SK-N-SH treated with all-trans-retinoic acid at 6 μM for 48 hours (cell line): ENCODE measurements around the gene RNASEH1.

Experiments
- ATAC-seq: fragments of 200-7000 bp; cut with Tn5 transposase; 3 replicates; pipeline ENCODE4 v1.9.1; 2020; ENCODE audit warnings: mild to moderate bottlenecking, moderate library complexity
- BACH2 ChIP-seq: fragments of 250-450 bp; sonication (Bioruptor Pico); IDR thresholded peaks from 2 replicates; pipeline ENCODE4 v1.9.0; 2021; ENCODE audit warnings: mild to moderate bottlenecking, borderline replicate concordance
- CREB5 ChIP-seq: fragments of 250-450 bp; sonication (Bioruptor Pico); IDR thresholded peaks from 2 replicates; pipeline ENCODE4 v1.5.1; 2020; ENCODE audit warnings: low read depth, mild to moderate bottlenecking, moderate library complexity
- CSDC2 ChIP-seq: fragments of 250-450 bp; sonication (Bioruptor Pico); IDR thresholded peaks from 2 replicates; pipeline ENCODE4 v1.5.0; 2020; ENCODE audit warnings: mild to moderate bottlenecking, moderate library complexity
- CSRNP3 ChIP-seq: fragments of 250-450 bp; sonication (Bioruptor Pico); IDR thresholded peaks from 2 replicates; pipeline ENCODE4 v1.5.1; 2021; ENCODE audit warnings: mild to moderate bottlenecking, moderate library complexity
- ESRRG ChIP-seq: fragments of 250-450 bp; sonication (Bioruptor Pico); IDR thresholded peaks from 2 replicates; pipeline ENCODE4 v1.6.1; 2021; ENCODE audit warnings: mild to moderate bottlenecking
- GLIS3 ChIP-seq: fragments of 250-450 bp; sonication (Bioruptor Pico); IDR thresholded peaks from 2 replicates; pipeline ENCODE4 v1.5.0; 2020; ENCODE audit warnings: mild to moderate bottlenecking, moderate library complexity
- ISL1 ChIP-seq: fragments of 250-450 bp; sonication (Bioruptor Pico); IDR thresholded peaks from 2 replicates; pipeline ENCODE4 v2.1.2; 2022; ENCODE audit warnings: mild to moderate bottlenecking, moderate library complexity
- PATZ1 ChIP-seq: fragments of 250-450 bp; sonication (Bioruptor Pico); IDR thresholded peaks from 2 replicates; pipeline ENCODE4 v1.8.0; 2020; ENCODE audit warnings: mild to moderate bottlenecking, moderate library complexity, borderline replicate concordance
- POU6F1 ChIP-seq: fragments of 250-450 bp; sonication (Bioruptor Pico); IDR thresholded peaks from 2 replicates; pipeline ENCODE4 v1.8.0; 2021; ENCODE audit warnings: low read depth, mild to moderate bottlenecking, moderate library complexity, borderline replicate concordance
- PPARA ChIP-seq: fragments of 250-450 bp; sonication (Bioruptor Pico); IDR thresholded peaks from 2 replicates; pipeline ENCODE4 v1.5.0; 2020; ENCODE audit warnings: mild to moderate bottlenecking, borderline replicate concordance
- RARB ChIP-seq: fragments of 250-450 bp; sonication (Bioruptor Pico); IDR thresholded peaks from 2 replicates; pipeline ENCODE4 v1.8.0; 2021; ENCODE audit warnings: mild to moderate bottlenecking, moderate library complexity
- SNAI2 ChIP-seq: fragments of 250-450 bp; sonication (Bioruptor Pico); IDR thresholded peaks from 2 replicates; pipeline ENCODE4 v1.5.0; 2020; ENCODE audit warnings: mild to moderate bottlenecking, moderate library complexity
- TCF4 ChIP-seq: fragments of 250-450 bp; sonication (Bioruptor Pico); IDR thresholded peaks from 2 replicates; pipeline ENCODE4 v1.8.0; 2021; ENCODE audit warnings: mild to moderate bottlenecking, moderate library complexity, borderline replicate concordance
- TSHZ2 ChIP-seq: fragments of 250-450 bp; sonication (Bioruptor Pico); IDR thresholded peaks from 2 replicates; pipeline ENCODE4 v1.5.0; 2020; ENCODE audit warnings: mild to moderate bottlenecking, moderate library complexity
- ZFP3 ChIP-seq: fragments of 250-450 bp; sonication (Bioruptor Pico); IDR thresholded peaks from 2 replicates; pipeline ENCODE4 v1.5.0; 2020; ENCODE audit warnings: mild to moderate bottlenecking, moderate library complexity
- ZFP30 ChIP-seq: fragments of 450-650 bp; formaldehyde crosslinking; IDR thresholded peaks from 2 replicates; pipeline ENCODE4 v1.5.0; 2022; ENCODE audit warnings: mild to moderate bottlenecking, moderate library complexity
- ZNF565 ChIP-seq: fragments of 450-650 bp; formaldehyde crosslinking; conservative IDR thresholded peaks from 2 replicates; pipeline ENCODE4 v1.5.0; 2020; ENCODE audit warnings: low read depth, mild to moderate bottlenecking, moderate library complexity
- ZNF70 ChIP-seq: fragments of 450-650 bp; formaldehyde crosslinking; IDR thresholded peaks from 2 replicates; pipeline ENCODE4 v1.5.0; 2020; ENCODE audit warnings: mild to moderate bottlenecking, moderate library complexity
- ZNF8 ChIP-seq: fragments of 450-650 bp; formaldehyde crosslinking; IDR thresholded peaks from 2 replicates; pipeline ENCODE4 v1.5.0; 2020; ENCODE audit warnings: mild to moderate bottlenecking, moderate library complexity

RNASEH1 gene

GRCh38 chr2:3597567-3597966 is 39.4 kb upstream of the RNASEH1 start (continued):
- TF ChIP-seq TSHZ2 (CRISPR knock-in tag) (no peak), ESRRG (CRISPR knock-in tag) (no peak)

- TF ChIP-seq ZFP30 (CRISPR knock-in tag): no peak
- no peak for TF ChIP-seq ZNF565 (CRISPR knock-in tag)
- no peak for TF ChIP-seq PATZ1
- no peak for TF ChIP-seq PPARA (CRISPR knock-in tag)
- no peak for TF ChIP-seq TCF4 (CRISPR knock-in tag)
- no peak for TF ChIP-seq ZNF8 (CRISPR knock-in tag)
- no peak for TF ChIP-seq BACH2 (CRISPR knock-in tag)
- no peak for TF ChIP-seq CREB5
- no peak for TF ChIP-seq POU6F1 (CRISPR knock-in tag)
- TF ChIP-seq RARB: no peak
- no peak for TF ChIP-seq SNAI2 (CRISPR knock-in tag)
- no peak for TF ChIP-seq ISL1
- ATAC-seq: no peak
Measured at GRCh38 chr2:3596901-3597417, 38.8 kb upstream of the RNASEH1 start.

GRCh38 chr2:3595985-3596384 is 37.9 kb upstream of the RNASEH1 start:
- ATAC-seq: peak; percentile 9; the same call in 1 of the 3 replicates
- TF ChIP-seq SNAI2 (CRISPR knock-in tag) (no peak), ISL1 (no peak), GLIS3 (CRISPR knock-in tag) (no peak), TSHZ2 (CRISPR knock-in tag) (no peak), ZNF70 (CRISPR knock-in tag) (no peak), PATZ1 (no peak), POU6F1 (CRISPR knock-in tag) (no peak), ZFP30 (CRISPR knock-in tag) (no peak), RARB (no peak), ESRRG (CRISPR knock-in tag) (no peak), TCF4 (CRISPR knock-in tag) (no peak), BACH2 (CRISPR knock-in tag) (no peak), CSRNP3 (CRISPR knock-in tag) (no peak), ZNF8 (CRISPR knock-in tag) (no peak), CREB5 (no peak), CSDC2 (no peak), ZFP3 (CRISPR knock-in tag) (no peak)
